Loucy (cell line): ENCODE data around the gene IGF1R.

Experiments used
- H2AFZ ChIP-seq: fragments of 200-600 bp; sonication (generic); 2 replicates; pipeline ENCODE4 v1.6.0; 2016; ENCODE audit warnings: antibody characterized with exemption, mild to moderate bottlenecking, low read length, moderate library complexity
- H3F3A ChIP-seq: fragments of 200-600 bp; 2 replicates; pipeline ENCODE4 v1.6.0; 2016; ENCODE audit warnings: antibody characterized with exemption, low read depth, mild to moderate bottlenecking
- H3K27me3 ChIP-seq: fragments of 200-600 bp; sonication (generic); 2 replicates; pipeline ENCODE4 v1.6.1; 2014; ENCODE audit warnings: low read length, mild to moderate bottlenecking; ENCODE audit not compliant: insufficient read depth, poor library complexity, severe bottlenecking
- H3K36me3 ChIP-seq: fragments of 200-600 bp; sonication (generic); 2 replicates; pipeline ENCODE4 v1.6.1; 2016; ENCODE audit warnings: low read length; ENCODE audit not compliant: insufficient read depth
- H3K4me1 ChIP-seq: fragments of 200-600 bp; sonication (generic); 2 replicates; pipeline ENCODE4 v1.5.1; 2014; ENCODE audit warnings: low read length, mild to moderate bottlenecking; ENCODE audit not compliant: insufficient read depth, poor library complexity, severe bottlenecking
- H3K4me2 ChIP-seq: fragments of 200-600 bp; sonication (generic); 2 replicates; pipeline ENCODE4 v1.6.0; 2014; ENCODE audit warnings: antibody characterized with exemption, low read length, low read depth, mild to moderate bottlenecking; ENCODE audit not compliant: poor library complexity, severe bottlenecking
- H3K4me3 ChIP-seq: fragments of 200-600 bp; sonication (generic); 2 replicates; pipeline ENCODE4 v1.5.1; 2014; ENCODE audit warnings: low read length, mild to moderate bottlenecking, mixed read lengths; ENCODE audit not compliant: poor library complexity, severe bottlenecking
- H3K79me2 ChIP-seq: fragments of 200-600 bp; sonication (generic); 2 replicates; pipeline ENCODE4 v1.6.1; 2014; ENCODE audit warnings: low read length; ENCODE audit not compliant: insufficient read depth
- H3K9ac ChIP-seq: fragments of 200-600 bp; sonication (generic); 2 replicates; pipeline ENCODE4 v1.6.0; 2014; ENCODE audit warnings: mild to moderate bottlenecking, low read depth, low read length, moderate library complexity; ENCODE audit not compliant: poor library complexity, severe bottlenecking
- H3K9me2 ChIP-seq: fragments of 200-600 bp; sonication (generic); replicated peaks from 2 replicates; pipeline ENCODE4 v1.6.1; 2016; ENCODE audit warnings: low read depth, low read length, mixed read lengths
- H3K9me3 ChIP-seq: fragments of 200-600 bp; sonication (generic); 2 replicates; pipeline ENCODE4 v1.6.1; 2014; ENCODE audit warnings: mild to moderate bottlenecking, antibody characterized with exemption, low read length, low read depth; ENCODE audit not compliant: insufficient read depth
- H4K20me1 ChIP-seq: fragments of 200-600 bp; sonication (generic); 2 replicates; pipeline ENCODE4 v1.6.0; 2014; ENCODE audit warnings: antibody characterized with exemption, low read length, mild to moderate bottlenecking; ENCODE audit not compliant: insufficient read depth, poor library complexity, severe bottlenecking
- EZH2phosphoT487 ChIP-seq: fragments of 200-600 bp; IDR thresholded peaks from 2 replicates; pipeline ENCODE4 v1.6.1; 2018; ENCODE audit warnings: antibody characterized with exemption, mild to moderate bottlenecking, moderate library complexity, borderline replicate concordance
- TF ChIP-seq, protein P1 (sequence below): fragments of 200-600 bp; sonication (generic); conservative IDR thresholded peaks from 2 replicates; pipeline ENCODE4 v1.5.1; 2014; ENCODE audit warnings: mild to moderate bottlenecking, antibody characterized with exemption, low read length

The IGF1R gene

GRCh38 chr15:98718426-98719136, 70.2 kb downstream of the IGF1R start:
- Histone ChIP-seq H3F3A (no peaks in the 10 kb centered on the region), H4K20me1 (peaks cover 14% of the 10 kb centered on the region), H3K4me3 (no peak overlapping the region), H3K9me3 (no peaks in the 10 kb centered on the region), H3K4me1 (peaks cover 69% of the 10 kb centered on the region), H3K27me3 (no peaks in the 10 kb centered on the region), H3K9ac (no peak overlapping the region), H3K36me3 (no peaks in the 10 kb centered on the region), H3K79me2 (peaks cover 100% of the 10 kb centered on the region), H2AFZ (no peak overlapping the region), H3K4me2 (no peak overlapping the region), H3K9me2 (no peaks in the 10 kb centered on the region)
- TF ChIP-seq EZH2phosphoT487, result no peak
- TF ChIP-seq, protein P1, sequence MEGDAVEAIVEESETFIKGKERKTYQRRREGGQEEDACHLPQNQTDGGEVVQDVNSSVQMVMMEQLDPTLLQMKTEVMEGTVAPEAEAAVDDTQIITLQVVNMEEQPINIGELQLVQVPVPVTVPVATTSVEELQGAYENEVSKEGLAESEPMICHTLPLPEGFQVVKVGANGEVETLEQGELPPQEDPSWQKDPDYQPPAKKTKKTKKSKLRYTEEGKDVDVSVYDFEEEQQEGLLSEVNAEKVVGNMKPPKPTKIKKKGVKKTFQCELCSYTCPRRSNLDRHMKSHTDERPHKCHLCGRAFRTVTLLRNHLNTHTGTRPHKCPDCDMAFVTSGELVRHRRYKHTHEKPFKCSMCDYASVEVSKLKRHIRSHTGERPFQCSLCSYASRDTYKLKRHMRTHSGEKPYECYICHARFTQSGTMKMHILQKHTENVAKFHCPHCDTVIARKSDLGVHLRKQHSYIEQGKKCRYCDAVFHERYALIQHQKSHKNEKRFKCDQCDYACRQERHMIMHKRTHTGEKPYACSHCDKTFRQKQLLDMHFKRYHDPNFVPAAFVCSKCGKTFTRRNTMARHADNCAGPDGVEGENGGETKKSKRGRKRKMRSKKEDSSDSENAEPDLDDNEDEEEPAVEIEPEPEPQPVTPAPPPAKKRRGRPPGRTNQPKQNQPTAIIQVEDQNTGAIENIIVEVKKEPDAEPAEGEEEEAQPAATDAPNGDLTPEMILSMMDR, result no peak

DNA sequence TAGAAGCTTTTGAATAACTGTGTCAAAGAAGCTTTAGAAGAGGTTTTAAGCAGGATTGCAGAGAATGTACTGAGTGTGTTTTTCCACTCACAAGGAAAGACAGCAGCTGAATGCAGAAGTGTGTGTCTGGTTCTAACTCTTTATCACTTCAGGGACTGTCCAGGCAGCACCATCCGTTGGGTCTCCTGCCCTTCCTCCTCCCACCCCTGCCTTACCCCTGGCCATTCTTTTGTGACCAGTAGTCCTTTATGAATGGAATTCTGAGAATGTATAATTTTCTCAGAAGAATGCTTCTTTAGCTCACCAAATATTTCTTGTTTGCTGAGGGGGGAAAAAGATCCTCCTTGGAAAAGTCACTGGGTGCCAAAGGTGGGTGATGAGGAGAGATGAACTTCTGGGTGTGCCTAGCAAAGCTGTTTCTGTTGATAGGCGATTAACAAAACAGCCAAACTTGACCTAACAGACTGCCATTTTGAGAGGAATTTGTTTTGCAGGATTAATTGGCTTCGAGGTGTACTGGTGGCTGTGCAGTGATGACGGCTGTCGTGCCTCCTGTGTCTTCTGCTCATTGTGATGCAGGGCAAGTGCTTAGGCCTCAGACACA, 70.9 kb downstream of the IGF1R start:
- Histone ChIP-seq H3K9ac (no peak overlapping the region), H2AFZ (no peak overlapping the region), H3K4me3 (no peak overlapping the region), H3K9me3 (no peaks in the 10 kb centered on the region), H3F3A (no peaks in the 10 kb centered on the region), H3K36me3 (no peaks in the 10 kb centered on the region), H4K20me1 (peaks cover 8% of the 10 kb centered on the region), H3K27me3 (no peaks in the 10 kb centered on the region), H3K4me2 (no peak overlapping the region), H3K4me1 (peaks cover 62% of the 10 kb centered on the region), H3K9me2 (no peaks in the 10 kb centered on the region), H3K79me2 (peaks cover 100% of the 10 kb centered on the region)
- no peak for TF ChIP-seq EZH2phosphoT487
- TF ChIP-seq, protein P1, result no peak

GRCh38 chr15:98720031-98720430, 71.7 kb downstream of the IGF1R start:
- Histone ChIP-seq H3K79me2 (peaks cover 100% of the 10 kb centered on the region), H3F3A (no peaks in the 10 kb centered on the region), H3K9me2 (no peaks in the 10 kb centered on the region), H3K27me3 (no peaks in the 10 kb centered on the region), H3K4me2 (no peak overlapping the region), H3K4me1 (peaks cover 54% of the 10 kb centered on the region), H4K20me1 (peaks cover 5% of the 10 kb centered on the region), H2AFZ (no peak overlapping the region), H3K9ac (no peak overlapping the region), H3K9me3 (no peaks in the 10 kb centered on the region), H3K36me3 (no peaks in the 10 kb centered on the region), H3K4me3 (no peak overlapping the region)
- TF ChIP-seq EZH2phosphoT487, result no peak
- TF ChIP-seq, protein P1, result no peak
